Sigmoid colon (tissue), 7 donors: ENCODE data around the gene CISD1. TPM values are rescaled to one million over a fixed set of nuclear protein-coding genes. Genes with fewer than 3 reads are reported as not detected.

Source experiments
- DNase-seq: peaks from one replicate; pipeline ENCODE4 v3.0.0-alpha.2; 2019
- H3K27ac ChIP-seq, 4 donors: fragments of 200-600 bp; sonication (generic); one replicate each; pipeline ENCODE4 v1.5.1; 2016 to 2019; ENCODE audit warnings: mild to moderate bottlenecking in 1 of 4
- H3K27me3 ChIP-seq, 3 donors: fragments of 200-600 bp; sonication (generic); one replicate each; pipeline ENCODE4 v1.5.1; 2019; ENCODE audit warnings: mild to moderate bottlenecking in 1 of 3
- H3K36me3 ChIP-seq, 4 donors: fragments of 200-600 bp; sonication (generic); one replicate each; pipeline ENCODE4 v1.5.1; 2016 to 2019
- H3K4me1 ChIP-seq, 4 donors: fragments of 200-600 bp; sonication (generic); one replicate each; pipeline ENCODE4 v1.5.1; 2017 to 2019
- H3K4me3 ChIP-seq, 4 donors: fragments of 200-600 bp; sonication (generic); one replicate each; pipeline ENCODE4 v1.5.1; 2017 to 2019; ENCODE audit warnings: mild to moderate bottlenecking in 2 of 4, moderate library complexity in 1 of 4
- H3K9me3 ChIP-seq, 4 donors: fragments of 200-600 bp in 3 of 4; sonication (generic) in 3 of 4; one replicate each; pipeline versions ENCODE4 v1.5.1 to v1.6.1; 2013 to 2019
- EP300 ChIP-seq, 4 donors: sonication (generic); formaldehyde crosslinking; IDR thresholded peaks; one replicate each; pipeline ENCODE4 v1.6.1; 2017; ENCODE audit warnings: antibody characterized with exemption in 4 of 4
- POLR2A ChIP-seq, 2 donors: fragments of 450-650 bp; IDR thresholded peaks; one replicate each; pipeline ENCODE4 v1.6.1; 2016; ENCODE audit warnings: antibody characterized with exemption in 2 of 2, mild to moderate bottlenecking in 2 of 2, moderate library complexity in 2 of 2
- POLR2AphosphoS5 ChIP-seq, 4 donors: sonication (generic); formaldehyde crosslinking; IDR thresholded peaks; one replicate each; pipeline ENCODE4 v1.6.1; 2017; ENCODE audit warnings: antibody characterized with exemption in 4 of 4
- WGBS, 2 donors: extraction: QIAGEN DNeasy Blood & Tissue Kit; methylation state at CpG; one replicate each; pipeline ENCODE4 v1.1.7; 2013; 5-methylcytosine and 5-hydroxymethylcytosine counted together
- intact Hi-C: fragments of 100-400 bp; cut with DNase I; formaldehyde crosslinking; loops from one replicate; pipeline ENCODE4 v1.15.1; 2023
- polyA plus RNA-seq, 3 donors: library from polyadenylated mRNA; stranded (reverse); fragments of 200-250 nt; gene quantifications; one replicate each; pipeline ENCODE4 v1.2.3, GENCODE V29; 2013
- total RNA-seq, 4 donors: library from RNA; depleted of rRNA; stranded (reverse); fragments of >200 nt; gene quantifications; one replicate each; pipeline ENCODE4 v1.1.0, GENCODE V29; 2016
- TF ChIP-seq, protein P1 (sequence below), 4 experiments: fragments of 450-650 bp in 3 of 4; fragments of 200-600 bp in 1 of 4; IDR thresholded peaks; one replicate each; pipeline ENCODE4 v1.5.1; 2016 to 2019; ENCODE audit warnings: antibody characterized with exemption in 4 of 4, mild to moderate bottlenecking in 3 of 4, moderate library complexity in 2 of 4
- donor health status: healthy with polysubstance abuse.
- donor health status: Bipolar disorder and iron deficiency.
- donor health status: healthy.

Gene CISD1
- total and polyA plus RNA-seq, 7 donors: 22.1 to 56.6 (median 31.2) TPM

DNA sequence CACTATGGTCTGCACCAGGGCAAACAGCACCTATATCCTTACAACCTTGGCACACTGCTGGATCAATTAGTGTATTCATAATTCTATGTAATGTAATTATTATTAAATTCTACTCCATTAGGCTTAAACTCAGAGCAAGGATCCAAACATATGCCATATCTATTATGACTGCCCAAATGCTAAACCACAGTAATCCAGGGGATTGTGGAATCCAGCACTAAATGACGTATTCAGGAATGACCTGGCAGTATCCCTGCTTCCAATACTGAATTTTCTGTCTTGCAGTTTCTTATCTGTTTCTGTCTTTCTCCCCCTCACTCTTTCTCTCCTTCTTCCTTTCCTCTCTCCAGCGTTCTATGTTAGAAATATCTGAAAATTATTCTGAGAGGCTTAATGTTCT lies 49.4 kb downstream of the CISD1 start:
- no peak for DNase-seq
- TF ChIP-seq, protein P1, sequence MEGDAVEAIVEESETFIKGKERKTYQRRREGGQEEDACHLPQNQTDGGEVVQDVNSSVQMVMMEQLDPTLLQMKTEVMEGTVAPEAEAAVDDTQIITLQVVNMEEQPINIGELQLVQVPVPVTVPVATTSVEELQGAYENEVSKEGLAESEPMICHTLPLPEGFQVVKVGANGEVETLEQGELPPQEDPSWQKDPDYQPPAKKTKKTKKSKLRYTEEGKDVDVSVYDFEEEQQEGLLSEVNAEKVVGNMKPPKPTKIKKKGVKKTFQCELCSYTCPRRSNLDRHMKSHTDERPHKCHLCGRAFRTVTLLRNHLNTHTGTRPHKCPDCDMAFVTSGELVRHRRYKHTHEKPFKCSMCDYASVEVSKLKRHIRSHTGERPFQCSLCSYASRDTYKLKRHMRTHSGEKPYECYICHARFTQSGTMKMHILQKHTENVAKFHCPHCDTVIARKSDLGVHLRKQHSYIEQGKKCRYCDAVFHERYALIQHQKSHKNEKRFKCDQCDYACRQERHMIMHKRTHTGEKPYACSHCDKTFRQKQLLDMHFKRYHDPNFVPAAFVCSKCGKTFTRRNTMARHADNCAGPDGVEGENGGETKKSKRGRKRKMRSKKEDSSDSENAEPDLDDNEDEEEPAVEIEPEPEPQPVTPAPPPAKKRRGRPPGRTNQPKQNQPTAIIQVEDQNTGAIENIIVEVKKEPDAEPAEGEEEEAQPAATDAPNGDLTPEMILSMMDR (IDR thresholded peaks at IDR 0.05): no peak
- TF ChIP-seq EP300 (IDR thresholded peaks at IDR 0.05): no peak
- no peak for TF ChIP-seq POLR2AphosphoS5 (IDR thresholded peaks at IDR 0.05)
- TF ChIP-seq POLR2A (IDR thresholded peaks at IDR 0.05): no peak
- no peak overlapping the region for H3K4me3 ChIP-seq
- 80 to 86% methylated on average over 2 of the region's 2 CpGs for WGBS, 2 donors
- intact Hi-C loops: no loop called here
- no peaks in the 10 kb centered on the region for H3K9me3 ChIP-seq
- no peaks in the 10 kb centered on the region for H3K4me1 ChIP-seq
- no peaks in the 10 kb centered on the region for H3K36me3 ChIP-seq
- no peak overlapping the region for H3K27ac ChIP-seq
- H3K27me3 ChIP-seq: no peaks in the 10 kb centered on the region

DNA sequence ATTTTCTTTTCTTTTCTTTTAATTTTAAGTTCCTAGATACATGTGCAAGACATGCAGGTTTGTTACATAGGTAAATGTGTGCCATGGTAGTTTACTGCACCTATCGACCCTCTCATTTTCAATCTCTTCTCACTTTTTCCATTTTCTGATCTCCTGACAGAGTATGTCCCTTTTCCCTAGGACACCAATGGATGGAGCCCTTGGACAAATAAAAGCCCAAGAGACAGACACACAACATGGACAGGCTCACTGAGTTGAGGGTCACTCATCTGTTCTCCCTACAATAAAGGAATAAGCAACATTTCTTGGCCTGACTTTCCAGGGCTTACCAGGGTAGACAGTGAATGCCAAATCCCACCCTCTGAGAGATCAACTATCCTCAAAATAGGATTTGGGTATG lies 50.6 kb downstream of the CISD1 start:
- H3K27ac ChIP-seq: no peak overlapping the region
- intact Hi-C loops: no loop called here
- H3K4me1 ChIP-seq: no peaks in the 10 kb centered on the region
- H3K27me3 ChIP-seq: no peaks in the 10 kb centered on the region
- DNase-seq: no peak
- H3K36me3 ChIP-seq: no peaks in the 10 kb centered on the region
- no peak overlapping the region for H3K4me3 ChIP-seq
- H3K9me3 ChIP-seq: no peaks in the 10 kb centered on the region
- no peak for TF ChIP-seq POLR2A (IDR thresholded peaks at IDR 0.05)
- TF ChIP-seq POLR2AphosphoS5 (IDR thresholded peaks at IDR 0.05): no peak
- TF ChIP-seq, protein P1 (IDR thresholded peaks at IDR 0.05): no peak
- 86 to 95% methylated on average over 1 of the region's 1 CpG for WGBS, 2 donors

DNA sequence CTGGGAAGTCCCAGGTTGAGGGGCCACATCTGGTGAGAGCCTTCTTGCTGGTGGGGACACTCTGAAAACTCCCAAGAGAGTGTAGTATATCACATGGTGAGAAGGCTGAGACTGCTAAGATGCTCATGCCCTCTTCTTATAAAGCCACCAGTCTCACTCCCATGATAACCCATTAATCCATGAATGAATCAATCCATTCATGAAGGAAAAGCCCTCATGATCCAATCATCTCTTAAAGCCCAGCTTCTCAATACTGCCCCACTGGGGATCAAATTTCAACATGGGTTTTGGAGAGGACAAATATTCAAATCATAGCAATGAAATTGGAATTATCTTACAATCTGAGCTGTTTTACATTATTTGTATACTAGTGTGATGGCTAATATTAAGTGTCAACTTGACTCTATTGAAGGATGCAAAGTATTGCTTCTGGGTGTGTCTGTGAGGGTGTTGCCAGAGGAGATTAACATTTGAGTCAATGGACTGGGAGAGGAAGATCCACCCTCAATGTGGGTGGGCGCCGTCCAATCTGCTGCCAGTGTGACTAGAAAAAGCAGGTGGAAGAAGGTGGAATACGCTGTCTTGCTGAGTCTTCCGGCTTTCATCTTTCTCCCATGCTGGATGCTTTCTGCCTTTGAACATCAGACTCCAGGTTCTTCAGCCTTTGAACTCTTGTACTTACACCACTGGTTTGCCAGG lies 51.5 kb downstream of the CISD1 start:
- H3K4me3 ChIP-seq: no peak overlapping the region
- H3K4me1 ChIP-seq: no peaks in the 10 kb centered on the region
- H3K9me3 ChIP-seq: no peaks in the 10 kb centered on the region
- H3K27ac ChIP-seq: no peak overlapping the region
- WGBS, 2 donors: 96 to 97% methylated on average over 4 of the region's 4 CpGs
- intact Hi-C loops: no loop called here
- no peaks in the 10 kb centered on the region for H3K36me3 ChIP-seq
- no peaks in the 10 kb centered on the region for H3K27me3 ChIP-seq
- no peak for TF ChIP-seq POLR2A (IDR thresholded peaks at IDR 0.05)
- no peak for TF ChIP-seq EP300 (IDR thresholded peaks at IDR 0.05)
- no peak for TF ChIP-seq POLR2AphosphoS5 (IDR thresholded peaks at IDR 0.05)
- TF ChIP-seq, protein P1 (IDR thresholded peaks at IDR 0.05): no peak
- no peak for DNase-seq

DNA sequence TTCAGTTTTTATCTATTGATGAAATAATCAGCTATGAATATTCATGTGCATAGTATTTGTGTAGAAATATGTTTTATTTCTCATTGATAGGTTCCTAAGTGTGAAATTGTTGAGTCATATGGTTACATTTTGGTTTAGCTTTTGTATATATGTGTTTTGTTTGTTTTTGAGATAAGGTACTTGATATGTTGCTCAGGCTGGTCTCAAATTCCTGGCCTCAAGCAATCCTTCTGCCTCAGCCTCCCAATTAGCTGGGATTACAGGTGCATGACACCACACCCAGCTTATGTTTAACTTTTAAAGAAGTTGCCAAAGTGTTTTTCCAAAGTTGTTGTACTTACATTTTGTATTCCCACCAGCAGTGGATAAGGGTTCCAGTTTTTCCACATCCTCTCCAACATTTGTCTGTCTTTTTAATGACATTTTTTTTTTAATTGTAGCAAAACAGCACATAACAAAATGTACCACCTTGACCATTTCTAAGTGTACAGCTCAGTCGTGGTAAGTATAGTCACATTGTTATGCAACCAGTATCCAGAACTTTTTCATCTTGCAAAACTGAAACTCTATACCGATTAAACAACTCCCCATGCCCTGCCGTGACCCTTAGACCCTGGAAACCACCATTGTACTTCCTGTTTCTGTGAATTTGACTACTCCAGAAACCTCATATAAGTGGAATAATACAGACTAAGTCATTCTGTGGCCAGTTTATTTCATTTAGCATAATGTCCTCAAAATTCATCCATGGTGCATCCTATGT lies 53.3 kb downstream of the CISD1 start:
- DNase-seq: no peak
- Histone ChIP-seq H3K27me3 (peaks cover 0 to 4% (median 0%) of the 10 kb centered on the region in 3 donors), H3K4me1 (no peaks in the 10 kb centered on the region), H3K9me3 (no peaks in the 10 kb centered on the region), H3K4me3 (no peak overlapping the region), H3K36me3 (no peaks in the 10 kb centered on the region), H3K27ac (no peak overlapping the region)
- intact Hi-C loops: no loop called here
- TF ChIP-seq EP300 (IDR thresholded peaks at IDR 0.05) (no peak), POLR2AphosphoS5 (IDR thresholded peaks at IDR 0.05) (no peak), POLR2A (IDR thresholded peaks at IDR 0.05) (no peak)
- TF ChIP-seq, protein P1 (IDR thresholded peaks at IDR 0.05): no peak
- 13 to 20% methylated on average over 3 of the region's 3 CpGs for WGBS, 2 donors
